Measurements from ENCODE around the gene PAK6.

DNA sequence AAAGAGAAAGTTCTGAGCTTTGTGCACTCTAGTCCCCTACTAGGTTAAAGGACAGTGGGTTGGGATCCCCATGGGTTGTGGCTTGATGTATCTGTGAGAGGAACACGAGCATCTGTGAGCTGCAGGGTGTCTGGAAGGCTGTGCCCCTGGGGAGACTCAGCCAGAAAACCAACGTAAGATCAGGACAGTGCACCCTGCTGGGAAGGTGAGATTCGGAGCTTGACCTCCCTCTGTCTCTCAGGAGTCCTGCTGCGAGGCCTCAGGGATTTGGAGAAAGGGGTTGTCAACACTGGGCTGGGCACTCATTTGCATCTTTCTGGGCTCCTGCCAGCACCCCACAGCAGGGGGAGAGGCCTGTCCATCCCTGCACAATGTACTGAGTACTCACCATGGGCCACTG is 28.8 kb downstream of the PAK6 start:
- TF ChIP-seq CTCF (IDR thresholded peaks at IDR 0.05) (no peak), POLR2A (IDR thresholded peaks at IDR 0.05; ENCODE audit: low read depth) (no peak), POLR2AphosphoS5 (IDR thresholded peaks at IDR 0.05) (no peak), EP300 (IDR thresholded peaks at IDR 0.05) (no peak)
